Heart left ventricle (tissue), 16 donors: Measurements from ENCODE around the gene MEGF8. TPM values are rescaled to one million over a fixed set of nuclear protein-coding genes. Genes with fewer than 3 reads are reported as not detected.

ENCODE experiments used
- ATAC-seq, 4 donors: fragments of 200-7000 bp; cut with Tn5 transposase; one replicate each; pipeline ENCODE4 v1.9.1; 2020 to 2022; ENCODE audit warnings: moderate library complexity in 4 of 4, mild to moderate bottlenecking in 3 of 4, moderate number of reproducible peaks in 1 of 4
- DNase-seq, 5 donors: peaks; one replicate each; pipeline ENCODE4 v3.0.0-alpha.2; 2020
- H3K27ac ChIP-seq, 12 donors: fragments of 200-600 bp; sonication (generic) in 4 of 12; one replicate each; pipeline versions ENCODE4 v1.5.0 to v1.8.0; 2016 to 2022; ENCODE audit warnings: mild to moderate bottlenecking in 2 of 12
- H3K27me3 ChIP-seq, 9 donors: fragments of 200-600 bp; sonication (generic) in 2 of 9; one replicate each; pipeline versions ENCODE4 v1.5.1 to v1.8.0; 2016 to 2022; ENCODE audit warnings: mild to moderate bottlenecking in 3 of 9
- H3K36me3 ChIP-seq, 9 donors: fragments of 200-600 bp; sonication (generic) in 2 of 9; one replicate each; pipeline versions ENCODE4 v1.5.0 to v1.8.0; 2018 to 2022; ENCODE audit warnings: mild to moderate bottlenecking in 2 of 9
- H3K4me1 ChIP-seq, 12 donors: fragments of 200-600 bp; sonication (generic) in 4 of 12; one replicate each; pipeline versions ENCODE4 v1.5.0 to v1.8.0; 2016 to 2022; ENCODE audit warnings: mild to moderate bottlenecking in 3 of 12
- H3K4me3 ChIP-seq, 12 donors: fragments of 200-600 bp; sonication (generic) in 4 of 12; one replicate each; pipeline versions ENCODE4 v1.5.0 to v1.8.0; 2017 to 2022; ENCODE audit warnings: mild to moderate bottlenecking in 9 of 12, moderate library complexity in 4 of 12
- H3K9me3 ChIP-seq, 12 donors: fragments of 200-600 bp; sonication (generic) in 4 of 12; one replicate each; pipeline versions ENCODE4 v1.5.0 to v1.8.0; 2016 to 2022; ENCODE audit warnings: mild to moderate bottlenecking in 1 of 12
- CTCF ChIP-seq, 12 donors: fragments of 200-600 bp; sonication (generic) in 4 of 12; IDR thresholded peaks; one replicate each; pipeline versions ENCODE4 v1.5.0 to v1.8.0; 2018 to 2022; ENCODE audit warnings: antibody characterized with exemption in 12 of 12, mild to moderate bottlenecking in 5 of 12
- POLR2A ChIP-seq, 2 donors: fragments of 450-650 bp; IDR thresholded peaks; one replicate each; pipeline ENCODE4 v1.6.1; 2017; ENCODE audit warnings: antibody characterized with exemption in 2 of 2, mild to moderate bottlenecking in 2 of 2, moderate library complexity in 2 of 2
- WGBS, 4 donors: extraction: QIAGEN DNeasy Blood & Tissue Kit in 2 of 4; methylation state at CpG; one replicate each; pipeline versions ENCODE4 v1.1.5 to v1.1.7; 2013 to 2018; 5-methylcytosine and 5-hydroxymethylcytosine counted together
- intact Hi-C, 10 donors: fragments of 100-400 bp; cut with DNase I; formaldehyde crosslinking; loops; one replicate each; pipeline versions ENCODE4 v1.11.1 to v1.14.2; 2022
- polyA plus RNA-seq, 2 donors: library from polyadenylated mRNA; stranded (reverse); fragments of 200-250 nt; gene quantifications; one replicate each; pipeline ENCODE4 v1.2.3, GENCODE V29; 2013
- total RNA-seq, 9 donors: library from RNA; depleted of rRNA in 2 of 9; stranded (reverse); fragments of >200 nt in 2 of 9; fragmentation: NEBNext Ultra II Directional in 3 of 9; extraction: Animal tissue kit (Norgen Biotek cat#: 25700) in 3 of 9; gene quantifications; one replicate each; pipeline versions ENCODE4 v1.1.0 to v1.2.4, GENCODE V29; 2016 to 2023
- donor health status: ischemic (EF 13 %, LVEDD 7.1; RV severe dilation, severe dysfunction).
- donor health status: healthy with polysubstance abuse.
- donor health status: DM: no; HTN: yes; CAD: no.
- donor health status: DM: no; HTN: no; CAD: no.
- donor health status: ischemic (EF 25% LVEDD 6.9; RV normal size, moderate dysfunction).
- donor health status: ischemic (EF 25% LVEDD 5.7; RV mildly dilated, moderate dysfunction).
- donor health status: healthy.
- donor health status: DM: yes; HTN: yes; CAD: no.
- donor health status: ischemic (EF 35%, LVEDD 5.7; RV mildly dilated, moderate dysfunction).
- donor health status: nonischemic (EF 11% LVEDD 7.7; RV severe dilation, severe dysfunction).
- donor health status: DM: yes; HTN: yes; CAD: no.
- donor health status: PGD.
- donor health status: ischemic (EF 29% LVEDD 5.4; RV normal size, mild dysfunction).
- donor health status: nonischemic (EF 23%, LVEDD 6.1; RV moderate dilation, normal function).

Gene MEGF8
- total and polyA plus RNA-seq, 11 donors, result 22.8 to 50.4 (median 32.8) TPM

GRCh38 chr19:42394751-42395150 lies 69.3 kb downstream of the MEGF8 start:
- WGBS, 4 donors, result 78 to 91% (median 85%) methylated on average over 8 of the region's 8 CpGs
- DNase-seq, result no peak
- ATAC-seq, result no peak
- Histone ChIP-seq H3K27ac (no peak overlapping the region), H3K27me3 (peaks cover 0 to 12% (median 6%) of the 10 kb centered on the region in 9 donors), H3K36me3 (no peaks in the 10 kb centered on the region), H3K4me3 (no peak overlapping the region), H3K9me3 (no peaks in the 10 kb centered on the region), H3K4me1 (peaks cover 0 to 21% (median 12%) of the 10 kb centered on the region in 12 donors)
- TF ChIP-seq CTCF (IDR thresholded peaks at IDR 0.05), result no peak
- TF ChIP-seq POLR2A (IDR thresholded peaks at IDR 0.05), result no peak
- intact Hi-C loops, result no loop called here

DNA sequence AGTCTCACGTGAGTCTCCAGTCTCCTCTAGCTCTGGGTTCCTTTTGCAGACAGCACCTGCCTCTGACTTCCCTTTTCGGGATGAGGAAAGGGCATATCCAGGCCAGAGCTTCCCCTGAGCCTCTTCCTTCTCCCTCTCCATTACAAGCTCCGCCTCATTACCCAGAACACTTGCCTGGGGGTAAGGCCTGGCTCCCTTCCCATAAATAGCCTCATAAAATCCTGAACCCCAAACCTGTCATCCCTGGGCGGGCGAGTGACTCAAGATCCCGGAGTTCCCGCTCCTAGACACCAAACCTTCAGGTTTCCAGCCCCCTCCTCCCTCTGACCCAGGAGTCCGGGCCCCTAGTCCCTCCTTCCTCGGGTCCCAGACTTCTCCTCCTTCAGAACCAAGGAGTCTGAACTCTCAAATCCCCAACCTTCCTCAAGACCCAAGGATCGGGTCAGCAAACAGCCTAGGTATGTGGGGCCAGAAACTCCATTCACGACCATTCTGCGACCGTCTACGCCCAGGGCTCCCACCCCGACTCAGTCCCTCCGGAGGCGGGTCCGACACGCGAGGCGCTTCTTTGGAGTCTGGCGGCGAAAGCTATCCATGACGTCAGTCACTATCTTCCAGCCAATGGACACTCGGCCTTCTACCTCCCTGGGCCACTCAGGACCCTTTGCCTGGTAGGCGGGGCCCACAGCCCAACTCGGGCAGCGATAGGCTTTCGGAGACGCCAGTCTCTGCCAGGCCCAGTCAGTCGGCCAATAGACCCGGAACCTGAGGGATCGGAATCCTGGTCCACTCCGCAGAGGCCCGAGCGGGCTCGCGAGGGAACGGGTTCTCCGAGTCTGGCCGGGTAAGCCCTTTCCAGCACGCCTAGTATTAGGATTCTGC lies 71.2 kb downstream of the MEGF8 start:
- intact Hi-C loops, result no loop called here
- Histone ChIP-seq H3K4me1 (peaks cover 6 to 30% (median 22%) of the 10 kb centered on the region in 12 donors), H3K9me3 (no peaks in the 10 kb centered on the region), H3K36me3 (no peaks in the 10 kb centered on the region), H3K4me3 (peak overlapping the region; percentile 37 to 71 (median 60)), H3K27ac (peak overlapping the region in 11 of 12 donors; percentile 60 to 90 (median 80)), H3K27me3 (no peaks in the 10 kb centered on the region)
- TF ChIP-seq POLR2A (IDR thresholded peaks at IDR 0.05), result peak in 1 of 2 donors; percentile 90
- no peak for TF ChIP-seq CTCF (IDR thresholded peaks at IDR 0.05)
- ATAC-seq (peak; percentile 96 to 98 (median 98)), DNase-seq (peak; percentile 98 to 99 (median 99))
- WGBS, 4 donors, result 3 to 4% (median 3%) methylated on average over 42 of the region's 42 CpGs

DNA sequence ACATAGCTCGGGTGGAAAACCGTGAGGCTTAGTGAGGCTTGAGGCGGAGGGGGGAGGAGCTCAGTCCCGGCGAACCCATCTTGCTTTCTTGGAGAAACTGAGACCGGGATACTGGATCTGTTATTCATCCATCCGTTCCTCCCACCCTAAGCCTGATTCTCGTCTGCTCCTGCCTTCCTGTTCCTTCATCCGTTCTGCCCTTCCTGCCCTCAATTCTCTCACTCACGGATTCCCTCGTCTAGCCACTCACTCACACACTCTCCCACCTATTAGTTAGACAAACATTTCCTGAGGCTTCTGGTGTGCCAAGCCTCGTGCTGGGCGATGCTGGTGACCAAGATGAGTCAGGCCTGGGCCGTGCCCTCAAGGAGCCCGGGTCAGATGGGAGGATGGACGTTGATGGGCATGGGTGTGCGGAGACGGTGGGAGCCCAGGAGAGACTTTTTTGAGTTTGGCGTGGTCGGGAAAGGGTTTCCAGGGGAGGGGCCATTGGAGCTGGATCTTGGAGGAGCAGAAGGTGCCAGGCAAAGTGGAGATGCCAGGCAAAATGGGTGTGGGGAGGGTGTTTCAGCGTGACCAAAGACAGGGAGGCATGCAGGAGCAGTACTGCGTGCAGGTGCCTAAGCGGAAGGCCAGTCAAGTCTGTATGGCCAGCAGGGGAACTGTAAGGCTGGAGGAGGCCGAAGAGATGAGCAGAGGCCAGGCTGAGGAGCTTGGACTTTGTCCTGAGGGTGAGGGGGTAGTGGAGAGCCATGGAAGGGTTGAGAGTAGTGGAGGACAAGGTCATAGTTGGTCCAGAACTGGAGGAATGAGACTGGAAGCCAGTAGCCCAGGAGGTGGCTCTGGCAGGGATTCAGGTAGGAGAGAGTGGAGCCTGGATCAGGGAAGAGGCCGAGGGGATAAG lies 72.1 kb downstream of the MEGF8 start:
- no peaks in the 10 kb centered on the region for H3K36me3 ChIP-seq
- ATAC-seq (no peak), DNase-seq (no peak)
- peaks cover 6 to 35% (median 22%) of the 10 kb centered on the region in 12 donors for H3K4me1 ChIP-seq
- H3K27me3 ChIP-seq, result no peaks in the 10 kb centered on the region
- 22 to 30% (median 26%) methylated on average over 25 of the region's 25 CpGs for WGBS, 4 donors
- intact Hi-C loops, result no loop called here
- H3K4me3 ChIP-seq, result peak overlapping the region; percentile 37 to 71 (median 60)
- H3K9me3 ChIP-seq, result no peaks in the 10 kb centered on the region
- peak overlapping the region in 11 of 12 donors; percentile 36 to 90 (median 80) for H3K27ac ChIP-seq
- TF ChIP-seq CTCF (IDR thresholded peaks at IDR 0.05), result no peak
- TF ChIP-seq POLR2A (IDR thresholded peaks at IDR 0.05), result no peak
